T-helper 9 cell (primary cell): Measurements from ENCODE around the gene TRPV2.
A peak's percentile ranks its signal among the peaks of the same experiment; 100 is the strongest.
"Not testable (repeated sequence)": the region's sequence is repeated elsewhere in the genome, so short reads cannot be mapped to it uniquely, and the experiment has no call there.

ENCODE experiments used
- DNase-seq: peaks from one replicate; pipeline ENCODE4 v3.0.0-alpha.2; 2020

TRPV2 gene

GRCh38 chr17:16438557-16439302 lies 23.4 kb downstream of the TRPV2 start:
- DNase-seq = peak; percentile 84

GRCh38 chr17:16439303-16439791 lies 24.0 kb downstream of the TRPV2 start:
- no peak for DNase-seq

DNA sequence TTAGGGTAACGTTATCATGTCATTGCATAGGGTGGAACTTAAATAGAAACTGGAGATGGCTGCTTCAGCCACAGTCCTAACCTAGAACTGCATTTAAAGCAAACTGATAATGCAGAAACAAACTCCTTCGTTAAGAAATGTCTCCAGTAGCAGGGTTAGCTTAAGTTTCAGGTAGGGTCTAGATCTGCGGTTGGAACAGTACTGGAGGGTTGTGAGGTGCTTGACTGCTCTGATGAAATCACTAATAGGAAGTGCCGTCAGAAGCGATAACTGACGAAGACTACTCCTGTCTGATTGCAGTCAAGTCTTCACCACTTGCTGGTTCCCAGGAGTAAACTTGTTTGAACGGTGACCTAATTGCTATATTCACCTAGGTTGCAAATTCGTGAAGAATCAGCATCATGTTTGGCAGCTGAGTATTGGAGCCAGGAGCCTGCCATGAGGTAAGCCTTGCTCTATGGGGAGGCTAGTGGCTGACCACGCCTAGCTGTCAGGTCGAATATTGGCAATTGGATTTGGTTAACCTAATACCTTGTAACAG lies 24.5 kb downstream of the TRPV2 start:
- no peak for DNase-seq

DNA sequence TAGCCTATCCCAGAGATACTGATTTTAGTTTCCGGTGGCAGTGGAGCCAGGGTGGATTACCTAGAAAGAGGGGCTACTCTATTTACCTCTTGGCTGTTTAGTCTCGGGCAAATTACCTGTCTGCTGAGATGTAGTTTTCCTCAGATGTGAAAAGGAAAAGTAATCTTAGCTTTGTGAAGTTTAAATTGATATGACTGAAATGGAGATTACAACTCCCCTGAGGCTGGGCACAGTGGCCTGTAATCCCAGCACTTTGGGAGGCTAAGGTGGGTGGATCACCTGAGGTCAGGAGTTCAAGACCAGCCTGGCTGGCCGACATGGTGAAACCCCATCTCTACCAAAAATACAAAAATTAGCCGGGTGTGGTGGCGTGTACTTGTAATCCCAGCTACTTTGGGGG lies 25.0 kb downstream of the TRPV2 start:
- not testable (repeated sequence) for DNase-seq

DNA sequence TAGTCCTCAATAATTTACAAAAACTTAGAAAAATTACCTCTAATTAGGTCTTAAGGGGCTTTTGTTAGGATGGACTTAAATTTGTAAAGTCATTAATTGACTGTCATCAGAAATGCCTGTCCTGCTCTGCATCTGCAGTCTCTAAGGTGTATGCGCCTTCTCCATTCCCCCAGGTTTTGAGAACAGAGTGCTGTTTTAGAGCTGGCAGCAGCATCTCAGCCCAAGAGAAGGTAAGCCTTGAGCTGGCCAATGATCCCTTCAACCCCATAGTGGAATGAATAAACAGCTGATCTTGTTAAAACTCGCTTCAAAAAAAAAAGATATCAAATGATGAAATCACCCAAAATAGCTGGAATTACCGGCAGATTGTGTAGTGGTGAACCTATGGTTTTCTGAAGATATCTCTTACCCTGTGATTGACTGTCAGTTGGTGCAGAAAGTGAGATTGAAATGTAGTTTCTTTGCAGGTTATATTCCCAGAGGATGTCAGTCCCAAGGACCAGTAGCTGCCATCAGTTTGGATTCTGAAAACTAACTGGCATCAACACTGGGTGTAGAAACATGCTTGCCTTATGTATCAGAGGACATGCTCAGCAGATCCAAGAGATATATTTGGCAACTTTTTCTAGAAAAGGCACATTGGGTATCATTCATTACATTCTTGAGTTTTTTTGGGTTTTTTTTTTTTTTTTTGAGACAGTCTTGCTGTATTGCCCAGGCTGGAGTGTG lies 25.7 kb downstream of the TRPV2 start:
- no peak for DNase-seq

GRCh38 chr17:16442141-16442540 lies 26.8 kb downstream of the TRPV2 start:
- DNase-seq = no peak

DNA sequence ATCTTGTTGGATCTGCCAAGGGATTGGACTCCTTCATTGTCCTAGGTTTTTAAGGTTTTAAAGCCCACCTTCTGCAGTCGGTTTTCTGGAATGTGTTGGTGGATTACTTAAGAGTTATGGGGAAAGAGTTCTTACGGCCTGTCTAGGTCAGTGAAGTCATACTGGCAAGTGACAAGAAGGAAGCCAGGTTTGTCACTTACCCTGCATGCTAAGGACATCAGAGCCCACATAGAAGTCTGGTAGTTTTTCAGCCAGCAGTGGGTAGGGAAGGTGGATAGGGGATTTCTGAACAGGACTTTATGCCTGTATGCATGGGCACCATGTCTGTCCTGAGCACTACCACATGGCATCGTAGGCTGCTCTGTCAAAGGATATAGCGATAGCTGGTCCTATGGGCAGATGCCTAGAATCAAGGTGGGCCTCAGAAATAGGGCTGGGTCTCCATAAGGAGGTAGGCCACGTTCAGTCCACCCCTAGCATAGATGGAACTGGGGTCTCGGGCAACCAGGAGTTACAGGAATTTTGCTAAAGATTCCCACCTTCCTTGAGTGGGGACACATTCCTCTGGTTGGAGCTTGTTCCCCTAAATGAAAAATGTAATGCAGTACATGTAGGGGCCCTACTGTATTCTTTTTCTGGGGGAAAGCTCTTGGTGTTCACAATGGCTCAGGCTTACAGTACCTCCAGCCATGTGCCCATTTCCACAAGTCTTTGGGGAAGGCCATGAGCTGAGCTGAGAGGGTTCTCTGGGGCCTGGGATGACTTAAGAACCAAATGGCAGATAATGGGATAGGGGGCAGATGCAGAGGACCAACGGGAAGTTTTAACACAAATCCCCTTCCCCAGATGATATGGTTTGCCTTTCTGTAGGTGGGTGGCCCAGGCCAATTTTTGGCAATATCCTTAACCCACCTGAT lies 27.5 kb downstream of the TRPV2 start:
- DNase-seq = no peak

DNA sequence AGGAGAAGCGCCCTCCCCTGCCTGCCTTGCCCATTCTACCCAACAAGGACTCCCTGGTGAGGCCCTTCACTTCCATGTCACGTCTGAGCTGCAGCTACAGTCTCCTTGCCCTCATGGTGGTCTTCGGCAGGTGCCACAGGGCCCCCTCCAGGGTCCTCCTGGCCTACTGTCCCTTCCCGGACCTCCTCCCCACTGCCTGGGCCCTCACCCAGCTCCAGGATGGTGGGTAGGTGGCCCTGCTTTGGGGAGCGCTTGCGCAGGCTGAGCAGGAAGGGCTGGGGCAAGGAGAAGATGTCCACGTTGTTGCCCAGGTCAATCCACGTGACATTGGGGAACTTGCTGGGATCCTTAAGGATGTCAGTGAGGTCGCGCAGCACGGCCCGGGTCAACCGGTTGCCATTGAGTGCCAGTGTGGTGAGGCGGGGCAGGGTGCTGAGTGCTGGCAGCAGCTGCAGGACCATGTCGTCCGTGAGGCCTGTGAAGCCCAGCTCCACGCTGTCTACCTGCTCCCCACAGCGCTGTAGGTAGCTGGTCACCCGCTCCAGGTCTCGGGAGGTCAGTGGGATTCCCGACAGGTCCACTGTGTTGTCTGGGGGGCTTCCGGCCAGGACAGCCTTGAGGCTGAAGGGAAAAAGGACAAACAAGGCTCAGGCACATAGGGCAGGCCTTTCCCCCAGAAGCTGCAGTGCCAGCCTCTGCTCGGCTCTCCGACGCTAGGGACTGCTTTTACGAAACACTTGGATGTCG lies 28.3 kb downstream of the TRPV2 start:
- DNase-seq = no peak

DNA sequence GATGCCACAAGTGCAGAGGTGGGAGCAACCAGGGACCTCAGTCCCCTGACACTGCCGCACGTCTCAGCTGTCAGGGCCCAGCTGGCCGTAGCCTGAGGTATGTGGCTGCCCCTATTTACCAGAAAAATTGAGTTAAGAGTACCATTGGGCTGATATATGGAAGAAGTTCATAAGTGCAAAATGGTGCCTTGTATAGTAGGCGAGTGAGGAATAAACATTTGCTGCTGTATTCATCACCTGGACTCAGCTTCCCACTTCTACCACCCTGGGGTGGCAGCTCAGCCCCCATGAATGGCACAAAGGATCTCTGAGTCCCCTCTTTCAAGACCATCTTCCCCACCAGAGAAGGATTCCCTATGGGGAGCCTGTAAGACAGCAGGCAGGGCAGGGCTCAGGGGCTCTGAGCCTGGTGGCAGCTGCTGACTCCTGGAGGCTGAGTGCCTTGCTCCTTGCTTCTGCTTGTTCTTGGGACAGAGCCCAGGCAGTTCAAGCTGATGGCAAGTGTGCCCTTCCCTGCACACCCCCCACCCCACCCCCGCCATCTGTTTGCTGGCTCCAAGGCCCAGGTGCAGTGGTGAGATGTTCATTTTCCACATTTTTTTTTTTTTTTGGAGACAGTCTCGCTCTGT lies 29.0 kb downstream of the TRPV2 start:
- no peak for DNase-seq

GRCh38 chr17:16446338-16446983 lies 31.1 kb downstream of the TRPV2 start:
- DNase-seq = no peak

- no peak for DNase-seq
These were observed 32.3 kb downstream of the TRPV2 start for GRCh38 chr17:16447676-16448075.

DNA sequence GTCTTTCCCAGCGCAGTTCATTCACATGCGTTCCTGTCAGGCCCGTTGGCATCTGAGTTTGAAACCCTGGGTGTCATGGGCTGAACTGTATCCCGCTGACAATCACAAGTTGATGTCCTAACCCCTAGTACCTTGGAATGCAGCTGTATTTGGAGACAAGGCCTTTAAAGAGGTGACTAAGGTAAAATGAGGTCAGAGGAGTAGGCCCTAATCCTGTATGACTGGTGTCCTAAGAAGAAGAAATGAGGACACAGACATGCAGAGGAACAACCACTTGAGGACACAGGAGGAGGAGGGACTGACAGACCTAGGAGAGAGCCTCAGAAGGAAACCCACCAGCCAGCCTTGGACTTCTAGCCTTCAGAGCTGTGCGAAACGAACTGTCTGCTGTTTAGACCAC lies 33.1 kb downstream of the TRPV2 start:
- no peak for DNase-seq

- DNase-seq = no peak
These were observed 33.8 kb downstream of the TRPV2 start for GRCh38 chr17:16449121-16449570.

- no peak for DNase-seq
These were observed 34.7 kb downstream of the TRPV2 start for GRCh38 chr17:16450028-16450427.

DNA sequence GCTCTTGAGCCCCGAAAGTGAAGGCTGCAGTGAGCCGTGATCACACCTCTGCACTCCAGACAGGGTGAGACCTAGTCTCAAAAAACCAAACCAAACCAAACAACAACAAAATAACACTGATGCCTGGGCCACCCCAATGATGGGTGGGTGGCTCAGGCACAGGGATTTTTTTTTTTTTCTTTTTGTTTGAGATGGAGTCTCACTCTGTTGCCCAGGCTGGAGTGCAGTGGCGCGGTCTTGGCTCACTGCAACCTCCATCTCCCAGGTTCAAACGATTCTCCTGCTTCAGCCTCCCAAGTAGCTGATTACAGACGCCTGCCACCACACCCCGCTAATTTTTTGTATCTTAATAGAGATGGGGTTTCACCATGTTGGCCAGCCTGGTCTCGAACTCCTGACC lies 36.9 kb downstream of the TRPV2 start:
- not testable (repeated sequence) for DNase-seq

GRCh38 chr17:16453493-16453851 lies 38.1 kb downstream of the TRPV2 start:
- no peak for DNase-seq

GRCh38 chr17:16455997-16456741 lies 40.8 kb downstream of the TRPV2 start:
- no peak for DNase-seq

- DNase-seq = no peak
These were observed 41.5 kb downstream of the TRPV2 start for GRCh38 chr17:16456742-16457316.

DNA sequence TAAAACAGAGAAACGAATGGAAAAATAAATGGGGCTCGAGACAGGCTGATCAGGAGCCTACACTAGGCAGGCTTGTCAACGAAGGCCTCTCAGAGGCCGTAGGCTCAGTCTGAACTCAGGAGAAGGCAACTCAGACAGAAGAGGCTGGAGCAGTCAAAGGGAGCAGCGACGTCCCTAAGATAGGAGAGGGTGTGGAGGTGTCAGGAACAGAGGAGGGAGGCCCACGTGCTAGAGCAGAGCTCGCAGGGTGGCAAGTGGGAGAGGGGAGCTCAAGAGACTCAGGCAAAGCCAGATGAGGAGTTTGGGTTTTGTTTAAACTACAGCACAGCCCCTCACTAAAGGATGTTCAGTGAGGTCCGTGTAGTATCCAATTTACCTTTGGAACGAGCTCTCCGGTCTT lies 43.9 kb downstream of the TRPV2 start:
- DNase-seq = no peak
